Measurements from ENCODE around the gene ARID3A. TPM values are rescaled to one million over a fixed set of nuclear protein-coding genes. Genes with fewer than 3 reads are reported as not detected.

ARID3A gene
- total and polyA plus RNA-seq, 2 of the 8 experiments (the other 6 are each of a cell fraction or from before 2014, with no cell fraction given), result 40.5 to 77.4 TPM

DNA sequence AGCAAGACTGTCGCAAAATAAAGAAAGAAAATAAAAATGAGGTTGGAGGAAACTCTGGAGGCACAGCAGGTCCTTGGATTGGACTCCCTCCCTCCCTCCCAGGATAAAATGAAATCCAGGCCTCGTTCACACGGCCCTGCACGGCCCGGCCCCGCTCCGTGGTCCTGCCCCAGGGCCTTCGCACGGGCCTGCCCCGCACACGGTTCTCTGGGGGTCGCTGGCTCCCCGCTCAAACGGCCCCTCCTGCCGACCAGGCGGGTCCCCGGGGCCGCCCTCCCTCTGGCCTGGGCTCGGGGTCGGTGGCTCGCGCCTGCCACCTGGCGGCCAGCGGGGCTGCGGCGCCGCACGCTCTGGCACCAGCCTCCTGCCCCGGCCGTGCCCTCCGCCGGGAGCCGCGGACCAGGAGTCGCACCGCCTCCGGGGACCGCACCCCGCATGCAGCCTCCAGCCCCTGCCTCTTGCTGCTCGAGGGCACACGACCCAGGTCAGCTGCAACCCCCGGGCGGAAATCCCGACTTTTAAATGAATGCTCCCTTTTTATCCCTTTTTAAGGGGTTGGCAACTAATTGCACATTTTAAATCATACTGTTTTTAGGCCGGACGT lies 56.8 kb downstream of the ARID3A start (continued):
- TF ChIP-seq SIX5 (IDR thresholded peaks at IDR 0.05; ENCODE audit: low read depth, low read length) (no peak), EZH2 (IDR thresholded peaks at IDR 0.05; ENCODE audit: low read depth, low read length, severe bottlenecking) (no peak), GABPA (IDR thresholded peaks at IDR 0.05; ENCODE audit: borderline replicate concordance, insufficient read depth, low read length) (peak; percentile 81; the same call in 1 of the 2 replicates), EP300 (IDR thresholded peaks at IDR 0.05; ENCODE audit: borderline replicate concordance in 1 of 2, low read depth in 2 of 2, low read length in 2 of 2) (peak in 1 of 2 experiments; percentile 19; a peak in 1 of 3 replicates), JUND (IDR thresholded peaks at IDR 0.05; ENCODE audit: low read length) (no peak), KDM1A (IDR thresholded peaks at IDR 0.05; ENCODE audit: borderline replicate concordance, low read length) (peak; percentile 74; the same call in 1 of the 2 replicates), SP1 (IDR thresholded peaks at IDR 0.05; ENCODE audit: low read depth, low read length) (no peak; the same call in 1 of the 2 replicates)
